Activated CD4-positive, CD25-positive, alpha-beta regulatory T cell treated with anti-CD3 and anti-CD28 coated beads, Interleukin-2, amount 50 U/mL, for 72 hours (primary cell): ENCODE results near the gene TEX26.

Source experiments
- DNase-seq: peaks from one replicate; pipeline ENCODE4 v3.0.0; 2021

The TEX26 gene

DNA sequence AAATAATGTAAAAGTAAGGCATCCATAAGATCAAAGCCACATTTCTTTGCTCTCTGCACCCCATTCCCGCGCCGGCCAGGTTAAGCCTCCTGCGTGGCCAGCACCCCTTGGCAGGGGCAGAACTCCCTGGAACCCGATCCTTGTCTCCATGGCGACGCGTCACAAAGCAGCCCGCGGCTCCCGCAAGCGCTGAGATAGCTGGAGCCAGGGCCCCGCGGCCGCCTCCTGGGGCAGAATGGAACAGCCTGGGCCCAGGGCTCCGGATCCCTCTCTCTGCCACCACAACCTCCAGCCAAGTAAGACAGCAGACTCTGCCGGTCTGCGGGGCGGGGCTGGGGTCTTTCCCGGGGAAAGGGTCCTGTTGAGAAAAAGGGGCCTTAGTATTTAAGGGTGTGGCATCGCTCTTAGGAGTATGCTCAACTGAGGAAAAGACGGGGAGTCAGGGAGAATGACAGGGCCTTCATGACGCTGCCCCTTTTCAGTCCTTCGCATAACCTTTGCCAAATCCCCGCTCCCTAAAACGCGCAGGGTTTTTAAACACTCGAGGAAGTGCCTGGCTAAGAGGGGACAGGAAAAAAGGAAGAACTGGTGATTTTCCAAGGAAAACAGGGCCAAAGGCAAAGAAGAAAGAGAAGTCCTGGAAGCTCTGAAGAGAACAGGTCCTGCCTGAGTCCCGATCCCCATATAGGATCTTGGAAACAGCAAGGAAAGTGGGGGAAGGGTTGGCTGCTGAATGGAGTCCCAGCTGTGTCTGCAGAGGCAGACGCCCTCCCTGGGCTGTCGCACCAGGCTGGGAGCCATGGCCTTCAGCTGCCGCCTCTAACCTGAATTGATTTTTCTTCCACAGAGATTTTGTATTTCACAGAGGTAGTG, at the start of gene TEX26:
Gene TEX26, plus strand, starts transcription at position 176 of the 873 bp plus-strand sequence. Its CDS starts 60 bp downstream, at position 236.
- no peak for DNase-seq

DNA sequence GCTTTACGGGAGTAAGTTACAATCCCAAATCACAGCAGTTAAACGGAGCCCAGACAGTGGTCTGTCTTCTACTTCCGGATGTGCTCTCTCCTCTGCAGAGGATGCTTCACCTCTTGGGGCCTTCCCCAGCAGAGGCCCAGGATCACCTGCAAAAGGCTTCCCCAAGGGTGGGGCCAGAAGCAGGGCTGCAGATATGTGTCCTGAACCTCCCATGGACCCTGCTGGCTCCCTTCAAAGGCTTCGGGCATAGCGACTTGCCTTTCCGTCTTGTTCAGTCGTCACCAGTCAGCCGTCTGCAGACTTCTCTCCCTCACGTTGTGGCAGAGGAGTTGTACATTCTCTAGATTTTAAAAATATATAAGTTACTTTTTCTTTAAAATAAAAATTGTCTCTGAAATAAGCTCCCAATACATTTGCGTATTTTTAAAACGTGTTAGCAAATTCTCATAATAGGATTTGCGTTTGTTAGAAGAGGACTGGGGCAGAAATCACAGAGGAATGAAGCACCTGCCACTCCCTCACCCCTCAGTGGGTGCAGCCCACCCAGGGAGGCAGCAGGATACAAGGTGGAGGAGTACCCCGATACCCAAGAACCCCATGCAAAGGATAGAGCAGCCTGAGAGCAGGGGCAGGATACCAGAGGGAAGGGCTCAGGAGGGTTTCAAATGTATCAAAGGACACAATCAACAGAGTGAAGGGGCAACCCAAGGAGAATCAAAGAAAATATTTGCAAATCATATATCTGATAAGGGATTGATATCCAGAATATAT, 49.3 kb upstream of the TEX26 start:
- no peak for DNase-seq

DNA sequence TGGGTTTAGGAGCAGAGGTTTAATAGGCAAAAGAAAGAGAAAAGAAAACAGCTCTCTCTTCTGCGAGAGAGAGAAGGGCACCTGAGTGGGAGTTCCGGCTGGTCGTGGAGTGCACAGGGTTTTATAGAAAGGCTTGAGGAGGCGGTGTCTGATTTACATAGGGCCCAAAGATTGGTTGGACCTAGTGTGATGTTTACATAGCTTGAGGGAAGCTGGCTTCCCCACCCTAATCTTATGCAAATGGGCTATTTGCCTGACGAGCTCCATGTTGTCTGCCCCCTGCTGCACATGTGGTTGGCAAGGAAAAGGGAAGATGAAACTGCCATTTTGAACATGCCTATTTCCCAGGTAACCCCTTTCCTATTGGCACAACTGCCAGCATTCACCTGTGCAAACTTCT, 47.9 kb upstream of the TEX26 start:
- no peak for DNase-seq

DNA sequence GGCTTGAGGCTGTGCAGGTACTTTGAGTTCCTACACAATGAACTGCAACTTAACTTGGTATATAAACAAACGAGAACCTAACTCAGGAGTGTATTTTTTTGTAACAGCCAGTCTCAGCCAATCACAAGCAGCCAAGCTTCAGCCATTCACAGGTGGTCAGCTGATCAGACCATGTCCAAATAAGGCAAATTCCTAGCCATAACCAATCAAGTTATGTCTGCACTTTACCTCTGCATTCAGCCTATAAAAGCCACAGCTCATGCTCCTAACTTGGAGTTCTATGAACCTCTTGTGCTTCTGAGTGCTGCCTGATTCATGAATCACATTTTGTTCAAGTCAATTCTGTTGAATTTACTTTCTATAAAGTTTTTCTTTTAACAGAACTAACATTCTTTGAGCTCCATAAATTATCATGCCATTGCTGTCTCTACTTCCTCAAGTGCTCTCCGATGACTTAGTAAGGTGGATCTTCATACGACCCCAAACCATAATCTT, 43.2 kb upstream of the TEX26 start:
- no peak for DNase-seq

DNA sequence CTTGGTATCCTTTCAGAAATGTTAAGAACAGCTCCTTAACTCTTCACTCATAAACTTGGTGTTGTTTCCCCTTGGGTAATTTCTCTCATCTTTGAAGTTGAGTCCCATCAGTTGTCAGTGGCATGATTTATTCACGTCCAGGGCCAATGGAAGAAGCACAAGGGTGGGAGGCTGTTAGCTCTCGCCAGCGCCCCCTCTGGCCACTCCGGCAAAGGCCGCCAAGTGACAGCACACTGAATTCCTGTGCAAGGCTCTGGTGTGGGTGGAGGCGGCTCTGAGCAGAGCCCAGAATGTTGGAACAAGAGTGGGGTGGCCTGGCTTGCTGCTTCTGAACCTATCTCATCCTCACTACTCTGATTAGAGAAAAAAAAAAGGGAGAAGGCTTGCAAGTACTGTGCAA, 39.5 kb upstream of the TEX26 start:
- DNase-seq: peak; percentile 39

DNA sequence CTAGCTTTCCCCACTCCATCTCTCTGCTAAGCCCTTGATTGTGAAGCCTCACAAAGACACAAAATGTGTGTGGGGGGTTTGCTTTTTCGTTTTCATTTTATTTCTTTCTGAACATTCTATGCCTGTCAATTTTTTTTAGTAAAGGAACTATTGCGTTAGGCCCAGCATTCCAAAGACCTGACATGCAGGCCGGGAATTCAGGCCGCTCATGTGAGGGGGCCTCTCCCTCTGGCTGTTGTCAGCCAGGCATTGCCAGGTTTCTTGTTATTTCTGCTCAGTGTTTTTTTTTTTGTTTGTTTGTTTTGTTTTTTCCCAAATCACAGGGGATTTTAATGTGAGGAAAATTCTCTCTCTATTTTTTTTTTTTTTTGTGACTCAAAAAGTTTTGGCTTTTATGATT, 36.7 kb upstream of the TEX26 start:
- no peak for DNase-seq

DNA sequence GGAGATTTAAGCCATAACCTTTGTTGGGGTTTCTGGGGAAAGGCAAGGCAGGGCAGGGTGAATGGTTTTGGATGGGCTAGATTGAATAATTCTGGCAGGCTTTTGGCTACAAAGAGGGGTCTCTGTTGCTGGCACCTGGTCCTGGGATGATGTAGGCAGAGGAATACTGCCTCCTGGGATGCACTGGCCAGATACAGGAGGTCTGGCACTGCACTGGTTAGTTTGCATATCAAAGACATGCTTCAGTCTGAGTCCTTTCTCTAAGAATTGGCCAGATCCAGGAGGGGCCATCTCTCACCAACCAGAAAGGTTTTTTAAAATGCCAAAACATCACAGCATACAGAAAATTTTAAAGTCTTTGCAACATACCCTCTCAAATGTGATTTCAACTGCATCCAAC, 34.4 kb upstream of the TEX26 start:
- no peak for DNase-seq

DNA sequence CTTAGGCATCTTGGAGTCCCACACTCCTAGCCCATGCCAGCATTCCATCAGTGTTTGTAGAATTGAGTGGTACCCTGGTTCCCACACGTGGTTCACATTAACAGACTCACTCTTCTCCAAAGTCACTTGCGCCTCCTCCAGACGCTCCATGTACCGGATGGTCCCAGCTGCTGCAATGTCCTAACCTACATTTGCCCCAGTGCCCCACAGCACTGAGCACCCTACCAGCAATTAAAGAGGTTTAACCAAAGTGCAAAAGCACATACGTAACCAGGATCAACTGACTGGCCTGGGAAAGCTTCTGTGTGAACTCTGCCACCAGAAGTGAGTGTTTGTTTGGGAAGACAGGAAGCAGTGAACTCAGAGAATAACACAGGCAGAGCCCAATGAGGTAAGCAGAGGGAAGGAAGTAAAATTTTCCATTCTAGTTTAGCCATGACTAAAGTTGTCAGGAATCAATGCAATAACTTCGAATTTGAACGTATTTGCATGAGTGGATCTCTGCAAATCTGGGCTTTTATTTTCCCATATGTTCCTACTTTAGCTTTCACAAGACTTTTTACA, 33.7 kb upstream of the TEX26 start:
- DNase-seq: no peak

DNA sequence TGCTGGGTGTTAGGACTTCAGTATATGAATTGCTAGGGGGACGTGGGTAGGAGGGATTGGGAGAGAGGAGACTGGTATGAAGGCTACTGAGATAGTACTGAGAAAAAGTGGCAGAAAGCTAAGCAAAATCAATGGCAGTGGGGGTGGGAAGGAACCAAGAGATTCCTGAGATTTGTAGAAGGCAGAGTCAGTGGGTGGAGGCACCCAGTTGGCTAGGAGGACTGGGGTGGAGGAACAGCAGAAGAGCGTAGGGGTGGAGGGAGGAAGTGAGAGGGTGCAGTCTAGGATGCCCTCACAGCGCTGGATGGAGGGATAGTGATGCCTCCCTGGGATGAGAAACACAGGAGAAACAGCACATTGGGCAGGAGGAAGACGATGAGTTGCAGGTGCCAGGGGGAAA, 32.0 kb upstream of the TEX26 start:
- no peak for DNase-seq

DNA sequence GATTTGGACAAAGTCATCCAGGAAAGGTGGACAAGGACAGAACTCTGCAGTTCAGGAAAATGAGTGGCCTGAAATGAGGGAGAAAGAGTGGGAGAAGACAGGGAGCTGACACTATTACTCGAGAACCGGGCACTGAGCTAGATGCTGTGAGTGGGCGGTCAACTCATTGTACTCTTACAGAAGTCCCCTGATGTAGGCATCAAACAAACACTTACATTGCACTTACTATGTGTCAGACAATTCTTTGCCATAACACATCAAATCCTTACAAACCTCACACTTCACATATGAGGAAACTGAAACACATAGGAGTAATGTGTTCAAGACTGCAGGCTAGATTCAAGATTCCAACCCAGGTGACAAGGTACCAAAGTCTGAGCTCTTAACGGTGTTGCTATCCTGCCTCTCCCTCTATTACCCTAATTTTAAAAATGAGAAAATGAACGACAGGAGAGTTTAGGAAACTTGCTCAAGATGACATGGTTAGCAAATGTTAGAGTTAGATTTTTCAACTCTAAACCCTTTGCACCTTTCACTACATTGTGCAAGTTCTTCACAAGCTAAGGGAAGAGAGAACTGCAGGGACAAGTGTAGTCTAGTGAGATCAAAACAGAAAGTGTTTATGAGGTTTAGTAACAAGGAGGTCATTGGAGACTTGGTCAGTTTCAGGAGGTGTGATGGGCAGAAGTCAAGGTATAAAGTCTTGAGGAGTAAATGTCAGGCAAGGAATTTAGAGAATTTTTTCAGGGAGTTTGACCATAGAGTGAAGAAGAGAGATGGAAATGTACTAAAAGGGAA, 31.3 kb upstream of the TEX26 start:
- DNase-seq: no peak

DNA sequence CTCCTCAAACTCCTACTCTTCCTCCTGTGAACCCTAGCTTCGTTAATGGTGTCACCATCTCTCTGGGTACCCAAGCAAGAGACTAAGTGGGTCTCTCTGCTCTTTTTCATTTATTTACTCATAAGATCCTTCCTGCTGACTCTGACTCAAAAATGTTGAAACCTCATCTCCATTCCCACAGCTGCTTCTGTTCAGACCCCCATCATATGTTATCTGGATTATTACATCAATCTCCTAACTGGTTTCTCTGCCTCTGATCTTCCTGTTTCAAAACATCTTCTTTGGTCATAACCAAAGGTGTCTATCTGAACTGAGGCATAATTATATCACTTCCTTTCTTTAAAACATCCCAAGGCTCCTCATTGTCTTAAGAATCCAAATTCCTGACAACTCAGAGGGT, 28.4 kb upstream of the TEX26 start:
- no peak for DNase-seq

DNA sequence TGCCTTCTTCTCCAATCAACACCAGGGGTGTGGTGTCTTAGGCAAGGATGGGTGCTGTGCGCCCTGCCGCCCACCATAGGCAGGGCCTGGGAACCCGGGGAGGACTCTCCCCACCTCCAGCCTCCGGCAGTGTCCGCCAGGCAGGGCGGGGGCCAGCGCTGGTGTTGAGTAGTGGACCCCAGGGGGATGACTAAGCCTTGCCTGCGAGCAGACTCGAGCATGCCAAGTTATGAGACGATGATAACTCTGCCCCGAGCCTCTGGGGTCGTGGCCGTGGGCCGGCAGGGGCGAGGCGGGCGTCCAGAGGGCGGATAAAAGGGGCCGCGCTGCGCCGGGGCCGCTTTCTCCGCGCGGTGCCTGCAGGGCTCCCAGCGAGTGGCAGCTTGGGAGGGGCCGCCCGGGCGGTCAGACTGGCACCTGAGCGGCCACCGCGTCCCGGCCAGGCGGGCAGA, 26.5 kb upstream of the TEX26 start, which contains the start of gene MEDAG:
Gene MEDAG, plus strand, starts transcription at position 340 of the 452 bp plus-strand sequence. CDS start 245 bp downstream, outside the sequence.
- no peak for DNase-seq

DNA sequence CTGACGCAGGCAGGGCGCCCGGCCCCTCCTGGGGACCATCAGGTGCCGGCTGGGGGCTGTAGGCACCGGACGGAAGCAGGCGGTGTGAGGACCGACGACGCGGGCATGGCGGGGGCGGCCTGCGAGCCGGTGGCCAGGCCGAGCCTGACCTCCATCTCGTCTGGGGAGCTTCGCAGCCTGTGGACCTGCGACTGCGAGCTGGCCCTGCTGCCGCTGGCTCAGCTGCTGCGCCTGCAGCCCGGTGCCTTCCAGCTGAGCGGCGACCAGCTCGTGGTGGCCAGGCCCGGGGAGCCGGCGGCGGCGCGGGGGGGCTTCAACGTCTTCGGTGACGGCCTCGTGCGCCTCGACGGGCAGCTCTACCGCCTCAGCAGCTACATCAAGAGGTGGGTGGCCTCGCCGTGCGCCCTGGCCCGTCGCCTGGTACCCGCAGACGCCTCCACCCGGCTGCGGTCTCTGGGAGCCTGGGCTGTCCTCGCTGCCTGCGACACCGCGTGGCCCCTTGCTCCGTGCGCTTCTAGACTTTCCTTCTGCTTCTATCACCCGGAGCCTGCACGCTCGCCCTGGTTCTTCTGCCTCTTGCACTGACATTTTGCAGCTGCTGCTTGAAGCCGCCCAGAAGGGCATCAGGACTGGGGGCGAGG, 25.9 kb upstream of the TEX26 start:
- no peak for DNase-seq

DNA sequence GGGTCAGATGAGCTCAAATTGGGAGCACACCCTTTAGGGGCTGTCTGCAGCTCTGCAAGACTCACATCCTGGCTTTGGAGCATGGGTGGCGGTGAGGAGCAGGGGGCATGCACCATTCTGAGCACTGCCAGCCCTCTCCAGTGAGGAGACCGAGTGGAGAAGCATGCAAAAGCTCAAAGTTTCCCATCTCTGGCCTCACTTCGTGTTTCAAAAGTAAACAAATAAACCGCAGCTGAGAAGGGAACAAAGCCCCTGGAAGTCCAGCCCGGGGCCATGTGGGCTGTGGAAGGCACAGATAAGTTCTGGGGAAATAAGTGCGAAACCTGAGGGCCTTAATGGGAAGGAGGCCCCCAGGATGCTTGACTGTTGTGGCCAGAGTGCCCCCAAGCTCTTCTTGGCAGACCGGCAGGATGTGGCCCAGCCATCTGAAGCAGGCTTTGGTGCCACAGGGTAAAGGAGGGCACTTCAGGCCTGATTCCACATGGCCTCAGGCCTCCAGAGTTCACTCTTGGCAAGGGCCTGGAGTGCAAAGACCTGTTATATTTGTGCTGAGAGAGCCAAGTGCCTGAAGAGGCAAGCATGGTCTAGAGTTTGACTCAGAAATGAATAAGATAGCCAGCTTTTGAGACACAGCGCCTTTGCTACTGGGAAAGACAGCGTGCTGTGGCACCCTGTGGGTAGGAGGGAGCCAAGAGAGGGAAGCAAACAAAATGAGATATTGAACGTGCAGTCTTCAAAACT, 25.2 kb upstream of the TEX26 start:
- no peak for DNase-seq

DNA sequence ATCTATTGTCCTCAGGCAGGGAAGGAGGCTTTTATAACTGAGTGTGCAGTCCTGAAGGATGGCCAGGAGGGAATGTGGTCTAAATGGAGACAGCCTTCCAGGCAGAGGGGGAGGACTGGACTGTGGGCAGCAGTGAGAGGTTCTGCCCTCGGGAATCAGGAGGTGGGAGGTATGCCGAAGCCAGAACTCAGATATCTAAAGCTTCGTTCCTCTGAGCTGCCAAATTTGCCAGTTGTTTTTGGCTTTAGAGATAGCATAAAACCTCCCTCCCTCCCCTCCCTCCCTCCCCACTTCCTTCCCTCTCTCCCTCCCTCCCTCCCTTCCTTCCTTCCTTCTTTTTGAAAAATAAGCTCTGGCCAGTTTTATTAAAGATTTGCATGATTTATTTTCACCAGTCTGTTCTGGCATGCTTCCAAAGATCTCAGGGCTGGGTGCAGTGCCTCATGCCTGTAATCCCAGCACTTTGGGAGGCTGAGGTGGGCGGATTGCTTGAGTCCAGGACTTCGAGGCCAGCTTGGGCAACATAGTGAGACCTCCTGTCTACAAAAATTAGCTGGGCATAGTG, 24.0 kb upstream of the TEX26 start:
- no peak for DNase-seq

DNA sequence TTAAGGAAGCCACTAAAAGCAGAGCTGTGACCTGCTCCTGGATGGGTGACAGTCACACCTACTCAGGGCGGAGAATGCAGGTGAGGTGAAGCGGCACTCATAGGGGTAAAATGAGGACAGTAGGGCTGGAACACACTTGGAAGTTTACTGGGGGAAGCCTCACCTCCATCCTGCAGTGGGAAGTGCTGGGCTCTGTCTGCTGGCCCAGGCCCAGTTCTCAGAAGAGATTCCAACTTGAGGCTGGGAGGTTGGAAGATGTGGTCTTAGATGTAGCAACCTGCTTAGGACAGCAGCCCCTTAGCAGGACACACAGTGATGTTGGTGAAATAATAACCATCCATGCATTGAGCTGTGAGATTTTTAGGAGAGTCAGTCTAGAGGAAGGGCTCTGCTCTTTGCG, 21.8 kb upstream of the TEX26 start:
- no peak for DNase-seq

DNA sequence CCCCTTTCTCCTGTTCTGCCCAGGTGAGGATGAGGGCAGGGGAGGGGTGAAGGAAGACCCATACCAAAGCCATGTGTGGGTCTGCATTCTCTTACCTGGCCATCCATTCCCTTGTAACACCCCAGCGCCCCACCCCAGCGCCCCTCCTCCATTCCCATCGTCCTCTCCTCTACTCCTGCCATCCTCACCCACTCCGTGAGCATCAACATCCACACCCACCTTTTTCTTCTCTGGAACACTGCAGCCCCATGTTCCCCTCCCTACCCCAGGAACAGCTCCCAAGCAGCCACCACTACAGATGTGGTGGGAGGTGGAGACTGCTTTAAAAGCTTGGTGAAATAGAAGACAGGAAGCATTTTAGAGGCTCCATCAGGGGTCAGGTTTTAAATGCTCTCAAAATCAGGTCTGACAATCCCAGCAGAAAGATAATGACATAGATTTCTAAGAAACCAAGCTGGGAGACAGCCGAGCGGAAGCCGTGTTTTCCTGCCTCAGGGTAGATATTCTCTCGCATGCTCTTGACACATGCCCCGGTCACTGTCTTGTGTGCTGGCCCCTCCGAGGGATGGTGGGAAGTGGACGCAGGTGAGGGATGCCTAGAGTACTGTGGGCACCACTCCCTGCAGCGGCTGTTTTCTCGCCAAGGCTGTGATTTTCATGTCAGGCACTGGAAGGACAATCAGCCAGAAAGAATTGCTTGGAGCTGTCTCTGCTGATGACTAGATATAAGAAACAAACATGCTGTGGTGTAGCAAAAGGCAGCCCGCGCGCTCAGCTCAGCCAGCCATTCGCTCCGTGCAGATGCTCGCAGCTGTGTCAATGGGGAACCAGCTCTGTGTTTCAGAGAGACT, 16.5 kb upstream of the TEX26 start:
- no peak for DNase-seq

DNA sequence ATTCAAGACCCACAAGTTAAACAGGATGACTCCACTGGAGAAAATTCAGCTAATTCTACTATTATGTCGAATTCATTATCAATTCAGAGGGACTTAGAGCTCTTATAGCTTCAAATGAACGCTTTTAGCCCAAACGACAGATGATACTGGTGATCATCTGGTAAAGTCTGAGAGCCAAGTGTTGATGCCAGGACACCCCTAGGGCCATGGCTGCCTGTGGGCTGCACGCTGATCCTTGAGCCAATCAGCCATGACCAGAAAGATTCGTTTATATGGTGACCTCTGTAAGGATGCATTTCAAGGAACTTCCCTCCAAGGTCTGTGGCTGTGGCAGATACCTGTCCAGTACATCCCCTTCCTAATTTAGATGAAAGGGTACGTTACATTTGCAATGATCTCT, 15.5 kb upstream of the TEX26 start:
- DNase-seq: no peak

DNA sequence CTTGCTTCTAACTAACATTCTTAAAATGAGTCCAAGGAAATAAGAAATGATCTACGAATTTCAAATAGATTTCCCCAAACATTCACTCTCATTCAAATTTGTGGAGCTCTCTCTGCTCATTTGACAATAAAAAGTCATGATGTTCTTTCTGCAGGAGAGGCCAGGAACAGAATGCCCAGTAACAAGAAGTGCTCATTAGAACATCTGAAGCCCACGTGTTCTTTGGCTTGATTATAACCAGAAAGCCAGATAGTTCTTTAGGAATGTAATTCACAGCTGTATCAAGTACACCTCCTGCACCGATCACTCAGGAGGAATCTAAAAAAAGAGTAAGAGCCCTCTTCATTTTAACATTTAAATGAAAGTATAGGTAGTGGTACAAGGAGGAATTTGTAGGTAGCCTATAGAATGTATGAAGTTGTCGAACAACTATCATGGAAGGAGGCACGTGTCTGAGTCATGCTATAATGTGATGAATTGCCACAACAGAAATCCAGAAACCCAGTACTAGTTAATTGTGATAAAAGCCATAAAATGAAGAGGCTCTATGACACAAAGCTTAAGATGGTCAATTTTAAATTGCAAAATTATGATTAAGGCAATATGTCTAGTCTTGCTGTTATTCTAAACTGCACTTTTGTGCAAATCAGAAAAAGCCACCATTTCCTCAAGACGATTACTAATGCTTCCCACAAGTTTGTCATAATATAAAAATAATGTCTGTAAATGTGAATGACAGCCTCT, 13.6 kb upstream of the TEX26 start:
- DNase-seq: no peak
